GM19238 (cell line): Measurements from ENCODE around the gene UNK.
"Not testable (repeated sequence)": the region's sequence is repeated elsewhere in the genome, so short reads cannot be mapped to it uniquely, and the experiment has no call there.

Source experiments
- DNase-seq: peaks from one replicate; pipeline ENCODE4 v3.0.0; 2011; ENCODE audit warnings: low spot score; ENCODE audit not compliant: insufficient read length

UNK gene

GRCh38 chr17:75753514-75754377, 30.9 kb upstream of the UNK start:
- DNase-seq = peak; percentile 89

- no peak for DNase-seq
These were observed 30.0 kb upstream of the UNK start for GRCh38 chr17:75754378-75755204.

GRCh38 chr17:75755205-75755901, 29.3 kb upstream of the UNK start:
- DNase-seq = no peak

- DNase-seq = no peak
These were observed 28.6 kb upstream of the UNK start for GRCh38 chr17:75755990-75756389.

GRCh38 chr17:75756451-75757085, 28.0 kb upstream of the UNK start:
- no peak for DNase-seq

GRCh38 chr17:75757086-75757681, 27.4 kb upstream of the UNK start:
- no peak for DNase-seq

GRCh38 chr17:75758131-75758905, 26.3 kb upstream of the UNK start:
- no peak for DNase-seq

- DNase-seq = no peak
These were observed 25.1 kb upstream of the UNK start for GRCh38 chr17:75759457-75759856.

- DNase-seq = not testable (repeated sequence)
These were observed 24.5 kb upstream of the UNK start for GRCh38 chr17:75759978-75760640.

GRCh38 chr17:75762513-75763268, 21.9 kb upstream of the UNK start:
- DNase-seq = no peak

- DNase-seq = no peak
These were observed 21.4 kb upstream of the UNK start for GRCh38 chr17:75763269-75763607.

GRCh38 chr17:75763613-75764416, 20.8 kb upstream of the UNK start:
- no peak for DNase-seq

- no peak for DNase-seq
These were observed 20.2 kb upstream of the UNK start for GRCh38 chr17:75764417-75764710.

- DNase-seq = peak; percentile 90
These were observed 19.7 kb upstream of the UNK start, which contains the start of gene GALK1 for GRCh38 chr17:75764711-75765421. Gene GALK1 (minus strand): TSS chr17:75765192. CDS start chr17:75765136, 56 bp downstream.

GRCh38 chr17:75765981-75766380, 18.6 kb upstream of the UNK start:
- no peak for DNase-seq

- DNase-seq = no peak
These were observed 16.7 kb upstream of the UNK start for GRCh38 chr17:75767881-75768280.

- DNase-seq = no peak
These were observed 15.1 kb upstream of the UNK start for GRCh38 chr17:75769536-75769935.
